ENCODE results near the gene PHB1.

Gene PHB1

DNA sequence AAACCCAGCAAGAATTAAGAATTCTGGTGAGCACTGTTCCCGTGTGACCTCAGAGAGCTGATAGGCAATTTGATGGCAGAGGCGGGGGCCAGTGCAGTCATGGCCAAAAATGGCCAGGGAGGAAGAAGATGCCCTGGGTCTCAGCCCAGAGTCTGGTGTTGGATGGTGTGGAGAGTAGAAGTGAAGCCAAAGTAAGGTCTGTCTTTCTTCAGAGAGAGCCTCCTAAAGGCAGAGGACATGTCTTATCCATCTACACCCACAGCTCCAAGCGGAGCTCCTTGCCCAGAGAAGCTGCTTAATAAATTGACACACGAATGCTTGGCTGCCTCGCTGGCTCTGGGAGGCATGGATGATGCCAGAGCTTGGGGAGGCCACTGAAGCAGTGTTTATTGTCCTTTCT lies 32.9 kb downstream of the PHB1 start:
- Histone ChIP-seq H3K4me3 (ENCODE audit: low read depth, low read length, poor library complexity, severe bottlenecking) (no peak overlapping the region), H3K9ac (ENCODE audit: low read length) (no peak overlapping the region), H3K27me3 (ENCODE audit: insufficient read depth, low read length) (no peaks in the 10 kb centered on the region; the same call in 1 of the 2 replicates), H3K4me1 (ENCODE audit: insufficient read depth, low read length, severe bottlenecking) (no peaks in the 10 kb centered on the region), H3K4me2 (ENCODE audit: low read length) (no peak overlapping the region), H3K9me3 (ENCODE audit: low read length) (peaks cover 15% of the 10 kb centered on the region), H3K36me3 (ENCODE audit: insufficient read depth, low read length) (no peaks in the 10 kb centered on the region; the same call in 1 of the 2 replicates), H3K27ac (ENCODE audit: low read depth, low read length, poor library complexity, severe bottlenecking) (no peak overlapping the region), H2AFZ (ENCODE audit: low read length) (no peak overlapping the region), H3F3A (ENCODE audit: insufficient read depth, low read length) (no peaks in the 10 kb centered on the region), H4K20me1 (ENCODE audit: insufficient read depth, low read length) (no peaks in the 10 kb centered on the region), H3K79me2 (ENCODE audit: insufficient read depth, low read length) (no peaks in the 10 kb centered on the region), H3K9me2 (ENCODE audit: low read depth, low read length) (no peaks in the 10 kb centered on the region)
- TF ChIP-seq EZH2 (IDR thresholded peaks at IDR 0.05; ENCODE audit: borderline replicate concordance, low read length) = no peak
- TF ChIP-seq, protein P1, sequence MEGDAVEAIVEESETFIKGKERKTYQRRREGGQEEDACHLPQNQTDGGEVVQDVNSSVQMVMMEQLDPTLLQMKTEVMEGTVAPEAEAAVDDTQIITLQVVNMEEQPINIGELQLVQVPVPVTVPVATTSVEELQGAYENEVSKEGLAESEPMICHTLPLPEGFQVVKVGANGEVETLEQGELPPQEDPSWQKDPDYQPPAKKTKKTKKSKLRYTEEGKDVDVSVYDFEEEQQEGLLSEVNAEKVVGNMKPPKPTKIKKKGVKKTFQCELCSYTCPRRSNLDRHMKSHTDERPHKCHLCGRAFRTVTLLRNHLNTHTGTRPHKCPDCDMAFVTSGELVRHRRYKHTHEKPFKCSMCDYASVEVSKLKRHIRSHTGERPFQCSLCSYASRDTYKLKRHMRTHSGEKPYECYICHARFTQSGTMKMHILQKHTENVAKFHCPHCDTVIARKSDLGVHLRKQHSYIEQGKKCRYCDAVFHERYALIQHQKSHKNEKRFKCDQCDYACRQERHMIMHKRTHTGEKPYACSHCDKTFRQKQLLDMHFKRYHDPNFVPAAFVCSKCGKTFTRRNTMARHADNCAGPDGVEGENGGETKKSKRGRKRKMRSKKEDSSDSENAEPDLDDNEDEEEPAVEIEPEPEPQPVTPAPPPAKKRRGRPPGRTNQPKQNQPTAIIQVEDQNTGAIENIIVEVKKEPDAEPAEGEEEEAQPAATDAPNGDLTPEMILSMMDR (IDR thresholded peaks at IDR 0.05; ENCODE audit: low read length) = no peak

DNA sequence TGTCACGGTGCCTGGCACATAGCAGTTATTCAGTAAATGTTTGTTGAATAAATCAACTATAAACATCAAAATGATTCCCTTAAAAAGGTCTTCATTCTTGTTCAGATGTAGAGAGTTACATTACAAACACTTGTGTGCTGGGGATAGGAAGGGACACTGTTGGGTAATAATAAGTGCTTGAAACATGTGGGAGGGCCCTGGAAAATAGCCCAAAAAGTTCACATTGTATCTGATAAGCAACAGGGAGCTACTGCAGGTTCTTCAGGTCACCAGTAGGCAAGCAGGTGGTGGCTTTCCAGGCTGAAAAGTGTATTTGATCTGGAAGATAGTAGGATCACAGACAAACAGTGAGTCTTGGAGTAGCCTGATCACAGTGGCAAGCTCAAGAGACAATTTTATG lies 33.6 kb downstream of the PHB1 start:
- Histone ChIP-seq H3K9ac (ENCODE audit: low read length) (no peak overlapping the region), H3K4me3 (ENCODE audit: low read depth, low read length, poor library complexity, severe bottlenecking) (no peak overlapping the region), H3K36me3 (ENCODE audit: insufficient read depth, low read length) (no peaks in the 10 kb centered on the region; the same call in 1 of the 2 replicates), H4K20me1 (ENCODE audit: insufficient read depth, low read length) (no peaks in the 10 kb centered on the region), H2AFZ (ENCODE audit: low read length) (no peak overlapping the region), H3K4me2 (ENCODE audit: low read length) (no peak overlapping the region), H3K9me2 (ENCODE audit: low read depth, low read length) (no peaks in the 10 kb centered on the region), H3K79me2 (ENCODE audit: insufficient read depth, low read length) (no peaks in the 10 kb centered on the region), H3K9me3 (ENCODE audit: low read length) (peaks cover 15% of the 10 kb centered on the region), H3K27me3 (ENCODE audit: insufficient read depth, low read length) (no peaks in the 10 kb centered on the region; the same call in 1 of the 2 replicates), H3K4me1 (ENCODE audit: insufficient read depth, low read length, severe bottlenecking) (no peaks in the 10 kb centered on the region), H3K27ac (ENCODE audit: low read depth, low read length, poor library complexity, severe bottlenecking) (no peak overlapping the region), H3F3A (ENCODE audit: insufficient read depth, low read length) (no peaks in the 10 kb centered on the region)
- no peak for TF ChIP-seq EZH2 (IDR thresholded peaks at IDR 0.05; ENCODE audit: borderline replicate concordance, low read length)
- TF ChIP-seq, protein P1 (IDR thresholded peaks at IDR 0.05; ENCODE audit: low read length) = no peak

DNA sequence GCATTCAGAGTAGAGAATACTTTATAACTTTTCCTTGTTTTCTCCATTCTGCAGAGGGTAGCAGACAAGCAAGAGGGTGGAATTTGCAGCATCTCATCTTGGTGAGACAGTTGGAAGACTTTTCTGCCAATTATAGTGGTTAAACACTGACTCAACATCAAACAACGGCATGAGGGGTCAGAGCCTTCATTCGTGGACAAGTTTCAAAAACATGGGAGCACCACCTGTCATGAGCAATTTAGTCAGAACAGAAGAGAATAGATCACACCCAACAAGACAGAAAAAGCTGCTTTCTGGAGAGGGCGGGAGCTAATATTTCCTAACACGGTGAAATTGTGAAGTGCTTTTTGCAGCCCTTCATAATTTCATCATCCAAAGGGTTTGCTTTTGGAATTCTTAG lies 34.8 kb downstream of the PHB1 start:
- Histone ChIP-seq H3K79me2 (ENCODE audit: insufficient read depth, low read length) (no peaks in the 10 kb centered on the region), H3F3A (ENCODE audit: insufficient read depth, low read length) (no peaks in the 10 kb centered on the region), H3K9me2 (ENCODE audit: low read depth, low read length) (no peaks in the 10 kb centered on the region), H3K27ac (ENCODE audit: low read depth, low read length, poor library complexity, severe bottlenecking) (no peak overlapping the region), H3K4me1 (ENCODE audit: insufficient read depth, low read length, severe bottlenecking) (no peaks in the 10 kb centered on the region), H3K4me3 (ENCODE audit: low read depth, low read length, poor library complexity, severe bottlenecking) (no peak overlapping the region), H2AFZ (ENCODE audit: low read length) (no peak overlapping the region), H4K20me1 (ENCODE audit: insufficient read depth, low read length) (no peaks in the 10 kb centered on the region), H3K9me3 (ENCODE audit: low read length) (peaks cover 15% of the 10 kb centered on the region), H3K4me2 (ENCODE audit: low read length) (no peak overlapping the region), H3K36me3 (ENCODE audit: insufficient read depth, low read length) (no peaks in the 10 kb centered on the region; the same call in 1 of the 2 replicates), H3K27me3 (ENCODE audit: insufficient read depth, low read length) (no peaks in the 10 kb centered on the region; the same call in 1 of the 2 replicates), H3K9ac (ENCODE audit: low read length) (no peak overlapping the region)
- TF ChIP-seq, protein P1 (IDR thresholded peaks at IDR 0.05; ENCODE audit: low read length) = no peak
- TF ChIP-seq EZH2 (IDR thresholded peaks at IDR 0.05; ENCODE audit: borderline replicate concordance, low read length) = no peak
